Osteocyte (in vitro differentiated cells): ENCODE results near the gene ASIC5. TPM values are rescaled to one million over a fixed set of nuclear protein-coding genes. Genes with fewer than 3 reads are reported as not detected.

Experiments used
- DNase-seq: peaks from one replicate; pipeline ENCODE4 v3.0.0; 2021; ENCODE audit warnings: mixed read lengths; ENCODE audit not compliant: unreplicated experiment; ENCODE audit errors: extremely low spot score
- H3K27ac Mint-ChIP-seq: one replicate; pipeline ENCODE4 v1.8.0; 2021; ENCODE audit warnings: mild to moderate bottlenecking, mixed read lengths; ENCODE audit not compliant: unreplicated experiment
- H3K27me3 Mint-ChIP-seq: one replicate; pipeline ENCODE4 v1.8.0; 2021; ENCODE audit warnings: mixed read lengths; ENCODE audit not compliant: unreplicated experiment
- H3K36me3 Mint-ChIP-seq: one replicate; pipeline ENCODE4 v1.8.0; 2021; ENCODE audit warnings: mixed read lengths; ENCODE audit not compliant: unreplicated experiment
- H3K4me1 Mint-ChIP-seq: one replicate; pipeline ENCODE4 v1.8.0; 2021; ENCODE audit warnings: mixed read lengths; ENCODE audit not compliant: unreplicated experiment
- H3K4me3 Mint-ChIP-seq: one replicate; pipeline ENCODE4 v1.8.0; 2021; ENCODE audit warnings: mild to moderate bottlenecking, moderate library complexity, mixed read lengths; ENCODE audit not compliant: unreplicated experiment
- H3K9me3 Mint-ChIP-seq: one replicate; pipeline ENCODE4 v1.8.0; 2021; ENCODE audit warnings: mixed read lengths; ENCODE audit not compliant: unreplicated experiment
- CTCF ChIP-seq: fragments of 200-600 bp; sonication (generic); IDR thresholded peaks from 2 replicates; pipeline ENCODE4 v1.5.0; 2021; ENCODE audit warnings: antibody characterized with exemption, mild to moderate bottlenecking, moderate library complexity
- total RNA-seq: library from RNA; stranded (reverse); gene quantifications from 2 replicates; pipeline ENCODE4 v1.2.1, GENCODE V29; 2021

Gene ASIC5
- total RNA-seq, 1 donor from 2014 or later, result not detected

GRCh38 chr4:155807021-155807420 lies 59.1 kb downstream of the ASIC5 start:
- no peak for DNase-seq
- Mint-ChIP-seq H3K27ac (no peak overlapping the region), H3K9me3 (no peaks in the 10 kb centered on the region), H3K4me3 (no peak overlapping the region), H3K4me1 (peaks cover 22% of the 10 kb centered on the region), H3K36me3 (peaks cover 26% of the 10 kb centered on the region), H3K27me3 (no peaks in the 10 kb centered on the region)
- no peak for TF ChIP-seq CTCF

GRCh38 chr4:155805016-155805415 lies 61.1 kb downstream of the ASIC5 start:
- no peaks in the 10 kb centered on the region for H3K27me3 Mint-ChIP-seq
- no peak for DNase-seq
- H3K9me3 Mint-ChIP-seq, result no peaks in the 10 kb centered on the region
- H3K36me3 Mint-ChIP-seq, result peaks cover 26% of the 10 kb centered on the region
- no peak overlapping the region for H3K4me3 Mint-ChIP-seq
- no peak for TF ChIP-seq CTCF
- H3K27ac Mint-ChIP-seq, result peak overlapping the region; percentile 77
- H3K4me1 Mint-ChIP-seq, result peaks cover 18% of the 10 kb centered on the region

- peaks cover 29% of the 10 kb centered on the region for H3K4me1 Mint-ChIP-seq
- TF ChIP-seq CTCF, result no peak
- no peak overlapping the region for H3K27ac Mint-ChIP-seq
Measured at GRCh38 chr4:155802190-155802959, 63.7 kb downstream of the ASIC5 start.

GRCh38 chr4:155800685-155801343 lies 65.3 kb downstream of the ASIC5 start:
- peaks cover 29% of the 10 kb centered on the region for H3K4me1 Mint-ChIP-seq
- TF ChIP-seq CTCF, result no peak
- H3K4me3 Mint-ChIP-seq, result no peak overlapping the region
- H3K36me3 Mint-ChIP-seq, result peaks cover 30% of the 10 kb centered on the region
- H3K9me3 Mint-ChIP-seq, result no peaks in the 10 kb centered on the region
- no peaks in the 10 kb centered on the region for H3K27me3 Mint-ChIP-seq
- H3K27ac Mint-ChIP-seq, result no peak overlapping the region
- DNase-seq, result no peak

More at GRCh38 chr4:155802190-155802959, 63.7 kb downstream of the ASIC5 start:
- Mint-ChIP-seq H3K27me3 (no peaks in the 10 kb centered on the region), H3K9me3 (no peaks in the 10 kb centered on the region), H3K36me3 (peaks cover 26% of the 10 kb centered on the region), H3K4me3 (no peak overlapping the region)
- DNase-seq, result no peak

GRCh38 chr4:155799794-155800123 lies 66.3 kb downstream of the ASIC5 start:
- Mint-ChIP-seq H3K4me1 (peaks cover 20% of the 10 kb centered on the region), H3K27me3 (no peaks in the 10 kb centered on the region), H3K27ac (peak overlapping the region; percentile 21), H3K36me3 (peaks cover 25% of the 10 kb centered on the region), H3K9me3 (no peaks in the 10 kb centered on the region), H3K4me3 (no peak overlapping the region)
- DNase-seq, result no peak
- TF ChIP-seq CTCF, result no peak
